AG04450 (cell line): ENCODE results near the gene AGPAT4. TPM values are rescaled to one million over a fixed set of nuclear protein-coding genes. Genes with fewer than 3 reads are reported as not detected.

ENCODE experiments used
- CTCF ChIA-PET: fragments of 300-600, 350-600 bp; formaldehyde crosslinking; extraction: SDS; loops from one replicate; lab custom pipeline; 2022; ENCODE audit warnings: antibody characterized with exemption, inconsistent platforms; lab: Charles Lee
- POLR2A ChIA-PET: fragments of 350-600 bp; formaldehyde crosslinking; extraction: SDS; loops from one replicate; lab custom pipeline; 2021; ENCODE audit warnings: antibody characterized with exemption, inconsistent platforms; lab: Yijun Ruan, JAX
- DNase-seq: peaks from one replicate; pipeline ENCODE4 v3.0.0-alpha.2; 2011; ENCODE audit warnings: low read depth, low spot score
- H3K27ac ChIP-seq: one replicate; pipeline ENCODE4 v1.5.1; 2012; ENCODE audit warnings: low read depth, low read length, control low read depth
- H3K27me3 ChIP-seq: one replicate; pipeline ENCODE4 v1.6.0; 2012; ENCODE audit warnings: low read length; ENCODE audit not compliant: control insufficient read depth, insufficient read depth
- H3K4me3 ChIP-seq: 2 replicates; pipeline ENCODE4 v1.5.1; 2011; ENCODE audit warnings: mild to moderate bottlenecking, low read depth, low read length, control low read depth
- H3K9me3 ChIP-seq: 2 replicates; pipeline ENCODE4 v1.5.1; 2012; ENCODE audit warnings: low read length; ENCODE audit not compliant: control insufficient read depth, insufficient read depth
- CTCF ChIP-seq: IDR thresholded peaks from 2 replicates; pipeline ENCODE4 v1.5.1; 2011; ENCODE audit warnings: low read depth, low read length, control low read depth, inconsistent platforms
- polyA plus RNA-seq: library from polyadenylated mRNA; depleted of rRNA; stranded (reverse); fragments of >200 nt; gene quantifications from 2 replicates; pipeline ENCODE4 v1.2.3, GENCODE V29; 2011

The AGPAT4 gene
- polyA plus RNA-seq, 1 experiment, result 10.0 TPM

- TF ChIP-seq CTCF, result no peak
- ChIA-PET CTCF (no interaction called here), POLR2A (no interaction called here)
- Histone ChIP-seq H3K27me3 (no peaks in the 10 kb centered on the region), H3K9me3 (no peaks in the 10 kb centered on the region), H3K27ac (no peak overlapping the region), H3K4me3 (no peak overlapping the region)
- DNase-seq, result no peak
Observed at GRCh38 chr6:161249327-161249726, 24.5 kb downstream of the AGPAT4 start.

GRCh38 chr6:161246725-161247124 lies 27.1 kb downstream of the AGPAT4 start:
- Histone ChIP-seq H3K4me3 (no peak overlapping the region), H3K27ac (no peak overlapping the region), H3K27me3 (no peaks in the 10 kb centered on the region), H3K9me3 (no peaks in the 10 kb centered on the region)
- DNase-seq, result peak; percentile 50
- ChIA-PET CTCF (interaction anchor here (0.7 kb wide), 1 partner anchor 65 kb away, joined by 4 read pairs; no protein-coding TSS in a partner anchor), POLR2A (interaction anchor here (0.6 kb wide), 1 partner anchor 146 kb away, joined by 4 read pairs; no protein-coding TSS in a partner anchor)
- TF ChIP-seq CTCF, result no peak

GRCh38 chr6:161245363-161245762 lies 28.5 kb downstream of the AGPAT4 start:
- CTCF ChIA-PET, result no interaction called here

GRCh38 chr6:161244725-161245124 lies 29.1 kb downstream of the AGPAT4 start:
- no peak for DNase-seq
- H3K27me3 ChIP-seq, result no peaks in the 10 kb centered on the region
- H3K27ac ChIP-seq, result no peak overlapping the region
- no peak for TF ChIP-seq CTCF
- H3K4me3 ChIP-seq, result no peak overlapping the region
- CTCF ChIA-PET, result no interaction called here
- POLR2A ChIA-PET, result no interaction called here
- H3K9me3 ChIP-seq, result no peaks in the 10 kb centered on the region

More at GRCh38 chr6:161245363-161245762, 28.5 kb downstream of the AGPAT4 start:
- DNase-seq, result no peak
- POLR2A ChIA-PET, result no interaction called here
- Histone ChIP-seq H3K27ac (peak overlapping the region; percentile 11), H3K9me3 (no peaks in the 10 kb centered on the region), H3K4me3 (no peak overlapping the region), H3K27me3 (no peaks in the 10 kb centered on the region)
- TF ChIP-seq CTCF, result no peak

- no peak for DNase-seq
- peak overlapping the region; percentile 21 for H3K27ac ChIP-seq
- POLR2A ChIA-PET, result interaction anchor here (1.2 kb wide), 1 partner anchor 32 kb away, joined by 3 read pairs; no protein-coding TSS in a partner anchor
- H3K27me3 ChIP-seq, result no peaks in the 10 kb centered on the region
- no peak overlapping the region for H3K4me3 ChIP-seq
- H3K9me3 ChIP-seq, result no peaks in the 10 kb centered on the region
- TF ChIP-seq CTCF, result no peak
- CTCF ChIA-PET, result interaction anchor here (1.6 to 1.8 kb wide), 2 partner anchors 10 to 128 kb away, joined by 5 read pairs; no protein-coding TSS in a partner anchor
Observed at GRCh38 chr6:161242779-161243693, 30.8 kb downstream of the AGPAT4 start.
